GM19035 (cell line): ENCODE results near the gene TANGO6.

Experiments
- ATAC-seq: cut with Tn5 transposase; IDR thresholded peaks from one replicate; pipeline ENCODE4 v1.9.1; 2021; ENCODE audit not compliant: unreplicated experiment

Gene TANGO6

GRCh38 chr16:69088684-69089083 is 245.4 kb downstream of the TANGO6 start:
- no peak for ATAC-seq

GRCh38 chr16:69089091-69089910 is 246.0 kb downstream of the TANGO6 start:
- ATAC-seq: no peak

- ATAC-seq: no peak
Observed at GRCh38 chr16:69093974-69094373, 250.6 kb downstream of the TANGO6 start.

GRCh38 chr16:69094501-69094900 is 251.2 kb downstream of the TANGO6 start:
- no peak for ATAC-seq

GRCh38 chr16:69095193-69095592 is 251.9 kb downstream of the TANGO6 start:
- ATAC-seq: no peak

GRCh38 chr16:69100071-69100691 is 256.9 kb downstream of the TANGO6 start:
- no peak for ATAC-seq

- ATAC-seq: no peak
Observed at GRCh38 chr16:69105501-69106361, 262.4 kb downstream of the TANGO6 start, which contains the start of gene HAS3. Gene HAS3, plus strand, starts transcription at chr16:69105653. Its CDS starts 3,743 bp downstream, at chr16:69109396.

GRCh38 chr16:69106491-69107315 is 263.4 kb downstream of the TANGO6 start:
- ATAC-seq: no peak

- no peak for ATAC-seq
Observed at GRCh38 chr16:69107316-69107962, 264.1 kb downstream of the TANGO6 start.

- ATAC-seq: no peak
Observed at GRCh38 chr16:69108064-69108904, 265.0 kb downstream of the TANGO6 start.

GRCh38 chr16:69108905-69109252 is 265.5 kb downstream of the TANGO6 start:
- no peak for ATAC-seq

GRCh38 chr16:69109486-69110270 is 266.3 kb downstream of the TANGO6 start:
- ATAC-seq: no peak

GRCh38 chr16:69110406-69110805 is 267.1 kb downstream of the TANGO6 start:
- ATAC-seq: no peak

GRCh38 chr16:69111216-69111875 is 268.0 kb downstream of the TANGO6 start:
- no peak for ATAC-seq

- ATAC-seq: no peak
Observed at GRCh38 chr16:69111876-69112230, 268.5 kb downstream of the TANGO6 start.

GRCh38 chr16:69112285-69113129 is 269.2 kb downstream of the TANGO6 start:
- ATAC-seq: no peak

GRCh38 chr16:69113216-69113615 is 269.9 kb downstream of the TANGO6 start:
- no peak for ATAC-seq
